HL-60/S4 treated with phorbol 12-myristate 13-acetate at 8.2 ng/mL for 4 days and 3 days (cell line): ENCODE measurements around the gene HOXB7.

Experiments
- in situ Hi-C: fragments of 300-500 bp; cut with MboI; formaldehyde crosslinking; loops from 2 replicates; pipeline ENCODE4 v1.15.0; 2022; ENCODE audit warnings: low sequenced_read_pairs

HOXB7 gene

DNA sequence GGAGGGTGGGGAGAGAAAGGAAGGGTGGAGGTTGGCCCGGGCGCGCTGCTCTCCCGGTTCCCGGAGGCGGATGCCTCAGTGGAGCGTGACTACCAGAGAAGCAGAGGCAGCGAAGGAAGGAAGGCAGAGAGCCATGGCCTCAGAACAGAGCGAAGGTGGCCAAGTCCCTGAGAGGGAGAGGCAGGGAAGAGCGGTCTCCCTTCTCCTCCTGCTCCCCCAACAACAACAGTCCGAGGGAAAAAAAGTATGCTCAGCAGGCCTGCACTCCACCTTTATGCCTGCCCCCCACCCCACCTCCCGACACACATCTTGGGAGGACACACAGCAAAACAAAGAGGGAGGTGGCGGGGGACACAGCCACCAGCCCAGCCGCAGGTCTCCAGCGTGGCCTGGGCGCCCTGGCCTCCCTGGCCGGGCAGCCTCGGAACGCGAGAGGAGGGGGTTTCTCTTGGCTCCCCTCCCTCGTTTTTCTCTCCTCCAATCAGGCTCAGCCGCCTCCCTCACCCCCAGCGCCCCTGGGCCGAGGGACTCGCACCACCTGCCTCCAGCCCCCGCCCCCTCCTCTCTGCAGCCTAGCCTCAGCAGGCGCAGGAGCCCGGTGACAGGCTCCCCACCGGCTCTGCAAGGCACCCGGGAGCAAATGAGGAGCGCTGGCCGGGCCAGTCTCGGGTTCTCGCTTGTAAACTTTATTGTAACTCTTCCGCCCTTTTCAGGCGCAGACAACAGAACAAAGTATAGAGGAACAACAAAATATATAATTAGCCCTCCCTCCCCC lies 1.1 kb upstream of the HOXB7 start:
- in situ Hi-C loops: no loop called here

DNA sequence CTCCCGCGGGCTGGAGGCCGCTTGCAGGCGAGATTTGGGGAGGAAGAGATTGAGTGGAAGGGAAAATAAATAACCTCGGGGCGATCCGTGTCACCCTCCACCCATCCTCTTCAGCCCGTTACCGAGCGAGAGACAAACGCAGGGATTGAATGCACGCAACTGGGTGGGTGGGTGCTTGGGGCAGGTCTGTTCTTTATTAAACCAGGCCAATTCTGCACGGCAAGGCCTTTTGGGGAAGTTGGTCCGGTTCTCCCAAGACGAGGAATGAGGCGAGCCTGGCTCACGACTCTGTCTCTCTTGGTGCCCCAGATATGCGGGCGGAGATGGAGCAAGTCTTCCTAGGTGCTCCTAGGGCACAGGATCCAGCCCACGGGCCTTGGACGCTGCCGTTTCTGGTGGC lies 396 bp upstream of the HOXB7 start:
- in situ Hi-C loops: no loop called here

DNA sequence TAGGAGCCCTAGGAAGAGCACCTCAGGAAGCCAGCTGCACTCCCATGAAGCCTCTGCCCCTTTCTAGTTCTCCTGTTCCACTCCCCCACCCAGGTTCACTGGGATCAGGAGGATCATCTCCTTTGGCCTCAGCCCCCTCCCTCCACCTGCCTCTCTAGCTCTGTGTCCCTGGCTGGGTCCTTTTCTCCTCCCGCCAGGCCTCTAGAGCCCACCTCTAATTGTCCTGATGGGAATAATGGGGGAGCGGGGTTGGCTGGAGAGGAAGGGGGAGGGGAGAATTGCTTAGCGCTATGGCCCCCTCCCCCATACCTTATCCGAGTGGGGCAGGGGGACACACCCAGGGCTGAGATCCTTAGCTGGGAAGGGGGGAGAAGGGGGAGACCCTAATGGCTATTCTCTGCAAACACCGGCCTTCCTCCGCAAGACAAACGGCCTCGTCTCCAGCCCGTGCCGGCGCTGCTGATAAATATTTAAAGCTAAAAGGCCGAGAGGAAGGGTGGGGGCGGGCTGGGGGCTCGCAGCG lies 997 bp downstream of the HOXB7 start:
- in situ Hi-C loops: no loop called here

DNA sequence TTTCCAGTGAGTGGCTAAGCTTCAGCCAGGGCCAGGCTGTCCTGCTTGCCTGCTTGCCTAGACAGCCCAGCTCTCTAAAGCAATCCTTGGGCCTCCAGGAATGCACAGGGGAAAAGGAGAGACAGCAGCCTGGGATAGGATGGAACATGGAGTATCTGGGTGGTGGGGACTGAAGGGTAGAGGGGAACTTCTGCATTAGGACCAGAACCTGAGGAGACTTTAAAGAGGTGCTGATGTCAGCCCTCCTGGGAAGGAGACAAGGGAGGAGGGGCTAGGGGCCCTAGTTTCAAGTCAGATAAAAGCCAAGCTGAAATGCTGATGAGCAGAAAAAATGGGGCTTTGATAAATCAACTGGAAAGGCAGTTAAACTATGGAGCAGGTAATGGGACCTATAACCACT lies 1.8 kb downstream of the HOXB7 start:
- in situ Hi-C loops: no loop called here

DNA sequence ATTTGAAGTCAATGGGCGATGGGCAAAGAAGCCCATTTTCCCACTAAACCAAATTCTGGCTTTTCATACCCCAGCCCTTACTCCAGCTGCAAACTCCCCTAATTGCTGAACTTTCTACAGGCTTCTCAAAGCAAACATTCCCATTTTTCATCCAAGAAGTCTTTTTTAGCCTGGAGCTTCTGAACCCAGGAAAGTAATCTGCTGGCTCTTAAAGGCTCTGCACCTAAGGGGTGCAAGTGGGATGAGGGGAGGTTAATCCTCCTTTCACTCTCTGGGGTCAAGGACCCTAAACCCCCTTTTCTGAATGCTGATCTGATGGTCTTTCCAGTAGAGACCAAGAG lies 2.4 kb downstream of the HOXB7 start:
- in situ Hi-C loops: no loop called here

DNA sequence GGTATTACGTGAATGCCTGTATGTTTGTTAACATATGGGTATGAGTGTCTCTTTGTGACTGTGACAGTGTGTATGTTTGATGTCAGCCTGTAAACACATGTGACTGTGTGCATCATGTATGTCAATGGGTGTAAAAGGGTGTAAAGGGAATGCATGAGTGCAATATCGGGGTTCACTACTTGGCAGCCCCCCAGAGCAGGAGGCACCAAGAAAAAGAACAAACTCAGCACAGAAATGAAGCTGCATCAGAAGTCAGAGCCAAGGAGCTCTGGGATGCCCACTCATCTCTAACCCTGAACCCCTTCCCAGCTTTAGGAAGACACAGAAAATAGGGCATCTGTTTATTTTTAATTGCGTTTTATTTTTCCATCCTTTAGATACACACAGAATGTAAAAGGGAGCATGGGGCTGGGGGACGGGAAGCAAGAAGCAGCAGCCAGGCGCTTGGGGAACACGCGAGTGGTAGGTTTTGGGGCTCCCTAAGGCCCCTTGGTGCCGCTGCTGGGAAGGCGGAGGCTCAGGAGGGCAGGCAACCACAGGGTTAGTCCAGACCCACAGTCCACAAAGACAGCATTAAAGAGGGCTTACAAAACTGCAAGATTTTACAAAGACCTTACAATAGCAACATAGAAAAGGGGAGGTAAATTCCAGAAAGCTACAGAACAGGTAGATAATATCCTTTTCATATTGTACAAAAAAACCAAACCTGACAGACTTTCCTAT lies 3.8 kb downstream of the HOXB7 start:
- in situ Hi-C loops: no loop called here

DNA sequence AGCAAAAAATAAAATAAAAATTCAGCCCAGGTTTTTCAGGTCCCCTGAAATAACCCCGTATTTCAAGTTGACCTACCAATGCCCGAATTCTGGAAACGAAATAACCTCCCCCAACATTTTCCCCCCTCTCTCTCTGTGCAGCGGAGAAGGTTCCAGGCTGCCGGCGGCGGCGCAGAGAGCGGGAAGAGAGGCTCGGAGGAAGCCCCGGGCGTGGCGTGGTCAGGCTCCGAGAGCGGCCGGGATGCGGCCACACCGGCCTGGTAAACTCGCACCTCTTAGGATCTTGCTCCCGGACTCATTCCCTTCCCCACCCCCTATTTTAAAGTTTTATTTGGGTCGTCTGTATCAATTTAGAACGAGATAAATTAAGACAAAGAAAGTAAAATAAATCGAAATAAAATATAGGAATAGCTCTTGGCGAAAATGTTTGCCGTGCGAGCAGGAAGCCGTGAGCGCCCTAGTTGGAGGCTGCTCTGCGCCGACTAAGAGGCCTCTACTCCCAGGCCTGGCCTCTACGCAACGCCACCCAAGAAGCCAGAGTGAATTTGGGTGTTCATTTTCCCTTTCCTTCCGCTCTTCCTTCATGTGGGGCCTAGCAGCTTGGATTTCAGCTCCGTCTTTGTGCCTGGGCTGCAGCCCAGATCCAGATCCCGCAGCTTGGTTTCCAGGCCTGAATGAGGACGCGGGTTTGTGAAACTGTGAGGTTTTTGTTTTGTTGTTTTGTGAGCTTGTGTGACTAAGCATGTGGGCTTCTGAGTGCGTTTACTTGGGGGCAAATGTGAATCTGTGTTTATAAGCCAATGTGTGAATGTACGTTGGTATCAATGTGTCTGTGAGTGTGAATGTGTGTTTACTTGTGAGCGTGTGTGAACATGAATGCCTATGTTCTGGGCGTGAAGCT lies 4.6 kb downstream of the HOXB7 start:
- in situ Hi-C loops: no loop called here

DNA sequence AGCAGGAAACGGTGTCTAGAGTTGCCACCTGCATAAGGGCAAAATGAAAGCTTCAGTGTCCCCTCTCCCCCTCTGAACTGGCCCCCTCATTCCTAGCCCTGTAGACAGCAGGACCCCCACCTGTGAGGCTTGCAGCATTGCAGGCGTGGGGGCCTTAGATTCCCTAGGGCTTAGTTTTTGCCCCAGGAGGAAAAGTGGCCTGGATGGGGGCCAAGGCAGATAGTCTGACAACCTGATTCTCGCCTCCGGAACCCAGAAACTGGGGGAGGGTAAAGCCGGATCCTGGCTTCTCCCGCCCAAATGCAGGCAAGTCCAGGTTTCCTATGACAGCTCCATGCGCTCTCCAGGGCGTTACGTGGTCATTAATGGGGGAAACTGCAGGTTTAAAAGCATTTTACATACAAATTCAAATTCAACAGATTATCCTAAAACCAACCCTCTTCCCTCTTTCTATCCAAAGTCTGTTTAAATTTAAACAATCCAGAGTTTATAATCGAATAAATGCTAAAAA lies 5.4 kb downstream of the HOXB7 start:
- in situ Hi-C loops: no loop called here

DNA sequence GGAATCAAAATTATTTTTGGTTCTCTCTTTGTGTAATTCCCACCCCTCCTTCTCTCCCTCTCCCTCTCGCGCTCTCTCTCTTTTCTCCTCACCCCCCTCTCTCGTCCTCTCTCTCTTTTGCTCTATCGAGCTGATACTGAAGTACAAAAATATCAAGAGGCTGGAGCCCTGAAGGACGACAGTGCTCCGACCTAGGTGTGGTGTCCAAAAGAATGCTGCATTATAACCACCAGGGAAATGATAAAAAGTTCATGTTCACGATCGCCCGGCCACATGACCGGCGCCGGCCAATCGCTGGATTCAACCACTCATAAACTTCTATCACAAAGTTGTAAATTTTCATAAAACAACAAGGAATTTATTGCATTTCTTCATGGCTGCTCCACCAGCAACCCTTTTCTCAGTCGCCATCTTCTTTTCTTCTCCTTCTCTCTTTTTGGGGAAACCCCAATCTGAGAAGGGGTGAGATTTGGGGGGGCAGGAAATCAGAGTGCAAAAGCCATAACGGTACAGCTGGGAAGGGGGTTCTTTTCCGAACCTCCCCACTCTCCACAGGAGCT lies 6.0 kb downstream of the HOXB7 start, which contains the start of gene HOXB6:
Gene HOXB6, minus strand, starts transcription at position 217 of the 560 bp plus-strand sequence. CDS start 6,836 bp downstream, outside the sequence.
- in situ Hi-C loops: no loop called here

DNA sequence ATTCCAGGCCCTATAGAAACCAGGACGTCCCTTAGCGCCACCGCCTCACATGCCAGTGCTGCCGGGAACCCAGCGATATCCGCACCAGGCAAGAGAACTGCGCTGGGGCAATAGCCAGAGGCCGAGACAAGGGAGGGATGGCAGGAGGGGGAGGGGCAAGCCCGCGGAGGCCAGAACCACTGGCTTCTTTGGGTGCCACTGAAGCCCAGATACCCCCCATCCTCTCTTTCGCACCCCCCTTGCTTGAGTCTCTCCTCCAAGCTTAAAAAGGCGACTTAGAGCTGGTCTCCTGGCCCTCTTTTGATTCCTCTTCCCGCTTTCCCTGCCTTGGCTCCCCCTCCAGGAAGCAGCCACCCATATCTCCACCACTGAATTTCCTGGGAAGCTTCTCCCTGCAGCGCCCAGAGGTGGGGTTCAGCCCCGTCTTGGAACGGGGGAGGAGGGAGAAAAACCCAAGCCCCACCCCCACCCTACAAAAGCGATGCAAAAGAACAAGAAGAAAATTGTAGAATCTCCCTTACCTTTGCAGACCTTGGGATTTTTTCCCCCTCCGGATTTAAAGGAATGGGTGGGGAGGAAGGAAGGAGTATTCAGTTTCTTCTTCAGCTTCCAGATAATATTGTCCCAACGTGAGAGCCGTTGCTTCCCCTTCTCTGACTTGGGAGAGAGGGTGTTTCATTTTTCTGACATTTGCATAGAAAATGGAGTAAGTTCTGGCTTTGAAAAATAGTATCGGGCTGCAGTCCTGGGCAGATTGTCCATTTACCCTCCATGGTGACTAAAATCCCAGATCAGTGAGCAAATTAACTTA lies 6.7 kb downstream of the HOXB7 start:
- in situ Hi-C loops: no loop called here

DNA sequence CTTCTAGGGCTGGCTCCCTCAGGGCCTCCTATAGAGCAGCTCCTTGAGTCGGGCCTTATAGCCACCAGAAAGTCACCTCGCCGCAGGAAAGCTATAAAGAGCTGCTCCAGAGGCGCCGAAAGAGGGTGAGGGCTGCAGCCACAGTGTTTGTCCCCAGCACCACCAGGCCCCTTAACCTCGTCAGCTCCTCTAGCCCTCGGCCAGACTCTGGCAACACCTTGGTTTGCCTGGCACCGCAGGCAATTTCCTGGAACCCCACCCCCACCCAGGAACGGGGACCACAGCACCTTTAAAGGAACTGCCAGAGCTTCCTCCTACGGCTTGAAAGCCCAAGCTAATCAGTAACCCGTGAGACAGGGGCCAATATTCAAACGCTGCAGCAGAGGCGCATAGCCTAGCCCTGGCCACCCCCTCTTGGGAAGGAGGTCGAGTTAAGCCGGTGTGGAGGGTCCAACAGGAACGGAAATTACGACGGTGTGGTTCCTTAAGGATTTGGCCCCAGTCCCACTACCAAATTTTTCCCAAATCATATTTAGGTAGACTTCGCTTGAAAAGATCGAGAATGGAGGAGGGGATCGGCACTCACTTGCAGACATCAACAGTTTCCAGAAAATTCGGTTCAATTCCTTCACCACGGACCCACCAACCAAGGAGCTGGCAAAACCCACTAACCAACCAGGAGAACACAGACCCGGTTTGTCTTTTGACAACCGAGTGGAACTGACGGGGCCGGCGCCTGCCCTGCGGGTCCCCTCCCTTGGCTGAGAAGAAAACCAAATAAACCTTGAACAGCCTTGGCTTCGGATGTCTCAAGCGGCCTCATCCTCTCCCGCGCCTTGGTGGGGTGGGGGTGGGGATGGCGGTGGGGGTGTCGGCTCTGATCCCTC lies 9.0 kb downstream of the HOXB7 start:
- in situ Hi-C loops: no loop called here

DNA sequence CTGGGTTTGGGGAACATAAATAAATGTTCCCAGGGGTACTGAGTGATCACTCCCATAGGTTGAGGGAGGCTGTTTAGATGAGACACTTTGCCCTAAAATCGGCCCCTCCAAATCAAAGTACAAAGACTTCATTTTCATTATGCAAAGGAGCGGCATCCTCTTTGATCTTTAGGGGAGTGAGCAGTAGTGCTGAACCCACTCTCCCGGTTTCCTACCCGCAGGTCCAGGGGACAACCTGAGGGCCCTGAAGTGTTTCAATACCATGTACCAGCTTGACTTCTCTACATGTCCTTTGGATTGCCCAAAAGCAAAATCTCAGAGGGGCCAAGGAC lies 9.6 kb downstream of the HOXB7 start:
- in situ Hi-C loops: no loop called here

DNA sequence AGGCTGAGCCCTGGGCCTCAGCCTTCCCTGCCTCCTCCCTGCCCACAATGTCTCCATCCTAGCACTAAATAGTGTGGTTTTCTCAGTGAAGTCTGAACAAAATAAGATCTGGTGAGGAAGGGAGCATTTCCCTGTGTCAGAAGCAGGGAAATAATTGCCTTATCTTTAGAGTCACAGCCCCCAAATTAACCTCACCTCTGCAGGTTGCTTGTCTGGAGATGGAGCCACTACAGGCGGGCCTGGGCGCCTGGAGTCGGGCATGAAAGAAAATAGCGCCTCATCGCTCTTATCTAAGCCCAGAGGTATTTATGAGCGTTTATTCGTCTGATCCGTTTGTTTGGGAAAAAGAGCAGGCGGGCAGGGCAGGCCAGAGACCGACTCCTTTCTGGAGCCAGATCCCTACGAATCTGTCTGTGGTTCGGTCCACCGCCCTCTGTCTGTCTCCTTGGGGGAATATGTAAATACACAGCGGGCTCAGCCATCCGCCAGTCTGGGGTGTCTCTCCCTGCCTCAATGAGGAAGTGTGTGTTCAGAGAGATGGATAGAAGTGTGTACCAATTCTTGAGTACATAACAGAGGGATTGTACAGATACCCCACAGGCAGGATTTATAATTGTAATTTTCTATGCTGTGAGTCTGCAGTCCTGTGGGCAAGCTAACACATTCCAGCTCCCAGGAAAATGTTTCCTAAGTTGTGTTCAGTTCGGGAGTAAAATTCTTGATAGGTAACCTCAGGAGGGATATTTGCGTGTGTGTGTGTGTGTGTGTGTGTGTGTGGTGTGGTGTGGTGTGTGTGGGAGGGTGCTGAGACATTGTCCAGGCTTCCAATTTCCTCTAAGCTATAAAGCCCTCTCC lies 10.3 kb downstream of the HOXB7 start:
- in situ Hi-C loops: no loop called here

DNA sequence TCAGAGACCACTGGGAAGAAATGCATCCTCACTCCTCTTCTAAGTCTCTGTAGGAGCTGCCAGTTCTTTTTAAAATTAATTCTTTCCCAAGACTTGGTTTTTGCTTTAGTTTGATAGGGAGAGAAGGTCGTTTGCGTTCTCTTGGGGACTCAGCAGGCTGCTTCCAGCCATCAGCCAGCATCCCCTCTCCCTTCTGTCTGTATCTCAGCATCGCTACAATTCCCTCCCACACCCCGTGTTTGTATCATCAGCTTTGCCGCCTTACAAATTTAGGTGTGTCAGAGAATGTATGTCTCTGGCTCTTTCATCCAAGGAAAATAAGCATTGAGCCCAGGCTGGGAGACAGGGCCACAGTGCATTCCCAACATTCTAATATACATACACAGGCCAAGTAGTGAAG lies 11.5 kb downstream of the HOXB7 start:
- in situ Hi-C loops: loop anchor here (10.0 kb wide), 1 partner anchor 265 kb away; no protein-coding TSS in a partner anchor

DNA sequence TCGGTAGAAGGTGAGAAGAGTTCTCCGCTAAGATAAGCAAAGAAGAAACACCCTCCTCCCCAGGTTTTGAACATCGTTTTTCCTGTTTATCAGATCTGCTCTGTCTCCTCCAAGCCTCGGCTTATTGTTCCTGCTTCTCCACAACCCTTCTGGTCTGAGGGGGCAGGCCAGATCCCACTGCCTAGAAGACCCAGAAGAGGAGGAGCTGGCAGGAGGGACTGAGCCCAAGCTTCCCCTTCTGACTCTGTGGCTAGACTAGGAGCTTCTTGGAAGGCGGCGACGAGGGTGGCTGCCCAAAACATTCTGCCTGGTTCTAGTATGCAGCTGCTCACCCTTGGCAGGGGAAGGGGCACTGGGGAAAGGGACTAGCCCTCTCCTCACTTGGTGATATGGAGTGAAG lies 12.1 kb downstream of the HOXB7 start:
- in situ Hi-C loops: loop anchor here (10.0 kb wide), 1 partner anchor 264 kb away; no protein-coding TSS in a partner anchor

DNA sequence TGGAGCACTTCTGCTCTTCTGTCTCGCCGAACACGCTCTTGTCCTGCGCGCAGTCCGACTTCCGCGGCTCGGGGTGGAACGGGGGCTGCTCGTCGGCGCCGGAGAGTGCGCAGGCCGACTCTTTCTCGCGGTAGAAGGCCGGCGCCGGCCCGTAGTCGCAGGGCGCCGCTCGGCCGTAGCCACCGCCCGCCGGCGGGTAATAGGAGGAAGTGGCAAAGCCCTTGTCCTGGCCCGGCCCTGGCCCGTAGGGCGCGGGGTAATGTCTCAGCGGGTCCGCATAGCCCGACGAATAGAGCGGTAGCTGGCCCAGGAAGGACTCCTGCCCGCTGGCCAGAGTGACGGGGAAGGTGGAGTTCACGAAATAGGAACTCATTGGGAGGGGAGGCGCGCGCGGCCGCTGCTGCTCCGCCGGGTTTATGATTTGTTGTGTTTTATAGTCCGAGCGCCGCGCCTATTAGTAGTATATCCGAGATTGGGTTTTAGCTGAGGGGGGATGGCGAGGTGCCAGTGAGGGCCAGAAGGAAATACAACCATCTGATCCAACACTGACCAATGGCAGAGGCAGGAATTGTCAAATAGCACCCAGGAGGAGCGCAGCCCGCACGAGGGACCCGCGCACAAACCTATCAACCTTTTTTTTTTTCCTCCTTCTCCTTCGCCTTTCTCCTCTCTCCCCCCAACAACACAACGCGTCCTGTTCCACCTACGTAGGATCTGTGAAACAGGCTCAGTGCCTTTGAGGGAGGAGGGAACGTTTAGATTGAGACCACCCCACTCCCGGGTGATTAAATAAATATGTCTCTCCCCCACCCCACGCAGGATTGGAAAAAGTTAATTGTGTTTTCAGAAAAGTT lies 12.8 kb downstream of the HOXB7 start:
- in situ Hi-C loops: loop anchor here (10.0 kb wide), 1 partner anchor 263 kb away; no protein-coding TSS in a partner anchor

DNA sequence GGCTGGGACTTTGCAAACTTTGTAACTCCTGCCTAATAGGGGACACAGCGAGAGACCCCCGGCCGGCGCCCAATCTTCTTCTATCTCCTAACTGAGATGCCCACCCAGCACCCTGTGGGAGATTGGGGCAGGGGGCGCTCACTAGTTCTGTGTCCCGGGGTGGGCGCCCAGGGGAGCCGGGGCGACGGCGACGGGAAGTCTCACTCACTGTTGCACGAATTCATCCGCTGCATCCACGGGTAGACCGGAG lies 13.4 kb downstream of the HOXB7 start:
- in situ Hi-C loops: loop anchor here (10.0 kb wide), 1 partner anchor 263 kb away; no protein-coding TSS in a partner anchor
